Measurements from ENCODE around the gene CHRM1. TPM values are rescaled to one million over a fixed set of nuclear protein-coding genes. Genes with fewer than 3 reads are reported as not detected.

The CHRM1 gene
- total and polyA plus RNA-seq, 2 of the 13 experiments (the other 11 are each of a cell fraction or from before 2014, with no cell fraction given), result not detected

DNA sequence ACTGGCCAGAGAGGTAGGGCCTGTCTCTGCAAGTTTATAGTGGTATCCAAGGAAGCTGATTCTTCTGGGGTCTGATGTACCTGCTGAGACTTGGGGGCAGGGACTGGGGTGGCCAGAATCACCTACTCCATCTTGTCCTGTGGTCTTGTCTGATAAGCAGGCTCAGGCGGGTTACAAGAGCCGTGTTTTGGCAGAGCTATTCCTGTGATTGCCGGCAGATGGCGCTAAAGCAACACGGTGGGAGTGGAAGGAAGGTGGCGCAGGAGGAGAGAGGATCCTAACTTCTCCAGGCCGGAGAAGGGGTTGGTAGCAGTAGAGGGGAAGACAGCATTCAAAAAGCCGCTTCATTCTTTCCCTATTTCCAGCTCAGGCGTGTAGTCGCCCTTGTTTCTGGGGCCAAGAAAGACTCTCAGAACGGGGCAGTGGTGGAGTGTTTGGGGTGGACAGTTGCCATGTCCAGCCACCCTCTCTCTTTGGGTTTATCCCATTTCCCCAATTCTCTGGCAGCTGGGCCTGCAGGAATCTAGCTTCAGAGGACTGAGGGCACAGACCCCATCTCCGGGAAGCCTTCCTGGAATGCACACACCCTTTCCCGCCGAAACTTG, 15.1 kb downstream of the CHRM1 start (continued):
- TF ChIP-seq ZNF562 (CRISPR knock-in tag; IDR thresholded peaks at IDR 0.05; ENCODE audit: borderline replicate concordance) (0 out of 2 replicates have a peak, but pooled peaks have one; percentile 9), PRMT3 (CRISPR knock-in tag; IDR thresholded peaks at IDR 0.05; ENCODE audit: borderline replicate concordance, low read depth) (no peak), ZNF580 (CRISPR knock-in tag; IDR thresholded peaks at IDR 0.05; ENCODE audit: borderline replicate concordance, low read depth) (no peak)
- TF ChIP-seq, protein P1, sequence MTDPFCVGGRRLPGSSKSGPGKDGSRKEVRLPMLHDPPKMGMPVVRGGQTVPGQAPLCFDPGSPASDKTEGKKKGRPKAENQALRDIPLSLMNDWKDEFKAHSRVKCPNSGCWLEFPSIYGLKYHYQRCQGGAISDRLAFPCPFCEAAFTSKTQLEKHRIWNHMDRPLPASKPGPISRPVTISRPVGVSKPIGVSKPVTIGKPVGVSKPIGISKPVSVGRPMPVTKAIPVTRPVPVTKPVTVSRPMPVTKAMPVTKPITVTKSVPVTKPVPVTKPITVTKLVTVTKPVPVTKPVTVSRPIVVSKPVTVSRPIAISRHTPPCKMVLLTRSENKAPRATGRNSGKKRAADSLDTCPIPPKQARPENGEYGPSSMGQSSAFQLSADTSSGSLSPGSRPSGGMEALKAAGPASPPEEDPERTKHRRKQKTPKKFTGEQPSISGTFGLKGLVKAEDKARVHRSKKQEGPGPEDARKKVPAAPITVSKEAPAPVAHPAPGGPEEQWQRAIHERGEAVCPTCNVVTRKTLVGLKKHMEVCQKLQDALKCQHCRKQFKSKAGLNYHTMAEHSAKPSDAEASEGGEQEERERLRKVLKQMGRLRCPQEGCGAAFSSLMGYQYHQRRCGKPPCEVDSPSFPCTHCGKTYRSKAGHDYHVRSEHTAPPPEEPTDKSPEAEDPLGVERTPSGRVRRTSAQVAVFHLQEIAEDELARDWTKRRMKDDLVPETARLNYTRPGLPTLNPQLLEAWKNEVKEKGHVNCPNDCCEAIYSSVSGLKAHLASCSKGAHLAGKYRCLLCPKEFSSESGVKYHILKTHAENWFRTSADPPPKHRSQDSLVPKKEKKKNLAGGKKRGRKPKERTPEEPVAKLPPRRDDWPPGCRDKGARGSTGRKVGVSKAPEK (CRISPR knock-in tag; IDR thresholded peaks at IDR 0.05; ENCODE audit: borderline replicate concordance), result no peak

DNA sequence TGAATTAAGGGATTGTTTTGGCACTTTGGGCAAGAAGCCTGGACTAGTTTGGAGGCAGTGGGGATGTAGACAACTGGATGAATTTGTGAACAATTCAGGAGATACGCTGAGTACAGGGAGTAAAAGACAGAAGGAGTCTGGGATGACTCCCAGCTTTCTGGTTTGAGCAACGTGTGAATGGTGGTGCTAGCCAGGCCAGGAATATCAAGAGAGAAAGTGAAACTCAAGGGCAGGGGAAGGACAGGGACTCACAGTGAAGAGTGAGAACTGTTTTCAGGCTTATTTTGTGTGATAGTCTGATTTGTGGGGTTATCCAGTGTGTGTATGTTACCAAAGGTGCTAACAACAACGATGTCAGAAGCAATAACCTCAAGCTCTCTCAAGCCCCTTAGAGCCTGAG, 15.9 kb downstream of the CHRM1 start:
- H4K20me1 ChIP-seq (ENCODE audit: insufficient read depth, low read length), result no peaks in the 10 kb centered on the region
- in situ Hi-C loops (cut with HindIII; ENCODE audit: extremely low pct_ligation_motif_present, low pct_unique_long_range_greater_than_20kb) (loop anchor here (5.0 to 25.0 kb wide), 3 partner anchors 72 to 307 kb away; no protein-coding TSS in a partner anchor), intact Hi-C loops (cut with micrococcal nuclease; ENCODE audit: unreplicated experiment) (loop anchor here (5.0 kb wide), 2 partner anchors 307 to 732 kb away; no protein-coding TSS in a partner anchor)
- no peak for DNase-seq (ENCODE audit: low spot score)
- no peaks in the 10 kb centered on the region for H3K36me3 ChIP-seq (replicated peaks in 1 of 2; ENCODE audit: control insufficient read depth in 1 of 2, insufficient read depth in 2 of 2, low read length in 2 of 2)
- ChIA-PET CTCF (ENCODE audit: low intra/inter-chr PET ratio, low total read pairs) (interaction anchor here (0.8 to 7.9 kb wide), 3 partner anchors 70 to 118 kb away, joined by 3 to 132 read pairs (median 7); partner anchors contain the start of gene SLC22A8), POLR2A (interaction anchor here (0.8 to 1.5 kb wide), 2 partner anchors 16 to 118 kb away, joined by 3 to 6 read pairs; no protein-coding TSS in a partner anchor)
- no peaks in the 10 kb centered on the region for H3K9me3 ChIP-seq (ENCODE audit: low read length)
- H3K4me2 ChIP-seq (ENCODE audit: low read depth, low read length), result peak overlapping the region; percentile 34; the same call in 1 of the 2 replicates
- no peak for TF ChIP-seq ZNF280B (CRISPR knock-in tag; IDR thresholded peaks at IDR 0.05; ENCODE audit: borderline replicate concordance)
- no peak for TF ChIP-seq NFIC (IDR thresholded peaks at IDR 0.05; ENCODE audit: low read length)
- no peak for TF ChIP-seq ZFP36L2 (CRISPR knock-in tag; IDR thresholded peaks at IDR 0.05)
- TF ChIP-seq, protein P2, sequence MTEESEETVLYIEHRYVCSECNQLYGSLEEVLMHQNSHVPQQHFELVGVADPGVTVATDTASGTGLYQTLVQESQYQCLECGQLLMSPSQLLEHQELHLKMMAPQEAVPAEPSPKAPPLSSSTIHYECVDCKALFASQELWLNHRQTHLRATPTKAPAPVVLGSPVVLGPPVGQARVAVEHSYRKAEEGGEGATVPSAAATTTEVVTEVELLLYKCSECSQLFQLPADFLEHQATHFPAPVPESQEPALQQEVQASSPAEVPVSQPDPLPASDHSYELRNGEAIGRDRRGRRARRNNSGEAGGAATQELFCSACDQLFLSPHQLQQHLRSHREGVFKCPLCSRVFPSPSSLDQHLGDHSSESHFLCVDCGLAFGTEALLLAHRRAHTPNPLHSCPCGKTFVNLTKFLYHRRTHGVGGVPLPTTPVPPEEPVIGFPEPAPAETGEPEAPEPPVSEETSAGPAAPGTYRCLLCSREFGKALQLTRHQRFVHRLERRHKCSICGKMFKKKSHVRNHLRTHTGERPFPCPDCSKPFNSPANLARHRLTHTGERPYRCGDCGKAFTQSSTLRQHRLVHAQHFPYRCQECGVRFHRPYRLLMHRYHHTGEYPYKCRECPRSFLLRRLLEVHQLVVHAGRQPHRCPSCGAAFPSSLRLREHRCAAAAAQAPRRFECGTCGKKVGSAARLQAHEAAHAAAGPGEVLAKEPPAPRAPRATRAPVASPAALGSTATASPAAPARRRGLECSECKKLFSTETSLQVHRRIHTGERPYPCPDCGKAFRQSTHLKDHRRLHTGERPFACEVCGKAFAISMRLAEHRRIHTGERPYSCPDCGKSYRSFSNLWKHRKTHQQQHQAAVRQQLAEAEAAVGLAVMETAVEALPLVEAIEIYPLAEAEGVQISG (CRISPR knock-in tag; IDR thresholded peaks at IDR 0.05), result no peak
- TF ChIP-seq CCAR2 (optimal IDR thresholded peaks at IDR 0.05; ENCODE audit: low read depth, low read length), result no peak
- no peak for TF ChIP-seq ZNF251 (CRISPR knock-in tag; IDR thresholded peaks at IDR 0.05)
- no peak for TF ChIP-seq GATAD1 (CRISPR knock-in tag; IDR thresholded peaks at IDR 0.05)
- no peak for TF ChIP-seq TOE1 (CRISPR knock-in tag; IDR thresholded peaks at IDR 0.05)
- TF ChIP-seq ZNF263 (CRISPR knock-in tag; IDR thresholded peaks at IDR 0.05), result no peak
- H3K4me3 ChIP-seq (replicated peaks in 1 of 3; ENCODE audit: insufficient read depth in 1 of 3, low read depth in 2 of 3, low read length in 3 of 3), result no peak overlapping the region
- H3K27me3 ChIP-seq (ENCODE audit: control insufficient read depth in 1 of 2, insufficient read depth in 2 of 2, low read length in 2 of 2), result peaks cover 2 to 37% of the 10 kb centered on the region in 2 experiments; a peak in 3 of 5 replicates
- H3K27ac ChIP-seq (ENCODE audit: extremely low read length, insufficient read depth, low read length), result no peak overlapping the region
- no TSS peak for BruUV-seq (replicated peaks)
- H3K9ac ChIP-seq (ENCODE audit: insufficient read depth, low read depth, low read length), result no peak overlapping the region
- no peak for FAIRE-seq
- H3K4me1 ChIP-seq (ENCODE audit: insufficient read depth, low read length), result peaks cover 14% of the 10 kb centered on the region
- no peak overlapping the region for H2AFZ ChIP-seq (ENCODE audit: low read length)
- no peaks in the 10 kb centered on the region for H3K79me2 ChIP-seq (ENCODE audit: insufficient read depth, low read length)
- ATAC-seq, result no peak
- WGBS (ENCODE audit: low lambda C conversion rate), result 5% methylated on average over 3 of the region's 3 CpGs

Measured in HepG2 (cell line).